Measurements from ENCODE around the gene MAPKBP1. TPM values are rescaled to one million over a fixed set of nuclear protein-coding genes. Genes with fewer than 3 reads are reported as not detected.
"Not testable (repeated sequence)": the region's sequence is repeated elsewhere in the genome, so short reads cannot be mapped to it uniquely, and the experiment has no call there.

MAPKBP1 gene, protein sequence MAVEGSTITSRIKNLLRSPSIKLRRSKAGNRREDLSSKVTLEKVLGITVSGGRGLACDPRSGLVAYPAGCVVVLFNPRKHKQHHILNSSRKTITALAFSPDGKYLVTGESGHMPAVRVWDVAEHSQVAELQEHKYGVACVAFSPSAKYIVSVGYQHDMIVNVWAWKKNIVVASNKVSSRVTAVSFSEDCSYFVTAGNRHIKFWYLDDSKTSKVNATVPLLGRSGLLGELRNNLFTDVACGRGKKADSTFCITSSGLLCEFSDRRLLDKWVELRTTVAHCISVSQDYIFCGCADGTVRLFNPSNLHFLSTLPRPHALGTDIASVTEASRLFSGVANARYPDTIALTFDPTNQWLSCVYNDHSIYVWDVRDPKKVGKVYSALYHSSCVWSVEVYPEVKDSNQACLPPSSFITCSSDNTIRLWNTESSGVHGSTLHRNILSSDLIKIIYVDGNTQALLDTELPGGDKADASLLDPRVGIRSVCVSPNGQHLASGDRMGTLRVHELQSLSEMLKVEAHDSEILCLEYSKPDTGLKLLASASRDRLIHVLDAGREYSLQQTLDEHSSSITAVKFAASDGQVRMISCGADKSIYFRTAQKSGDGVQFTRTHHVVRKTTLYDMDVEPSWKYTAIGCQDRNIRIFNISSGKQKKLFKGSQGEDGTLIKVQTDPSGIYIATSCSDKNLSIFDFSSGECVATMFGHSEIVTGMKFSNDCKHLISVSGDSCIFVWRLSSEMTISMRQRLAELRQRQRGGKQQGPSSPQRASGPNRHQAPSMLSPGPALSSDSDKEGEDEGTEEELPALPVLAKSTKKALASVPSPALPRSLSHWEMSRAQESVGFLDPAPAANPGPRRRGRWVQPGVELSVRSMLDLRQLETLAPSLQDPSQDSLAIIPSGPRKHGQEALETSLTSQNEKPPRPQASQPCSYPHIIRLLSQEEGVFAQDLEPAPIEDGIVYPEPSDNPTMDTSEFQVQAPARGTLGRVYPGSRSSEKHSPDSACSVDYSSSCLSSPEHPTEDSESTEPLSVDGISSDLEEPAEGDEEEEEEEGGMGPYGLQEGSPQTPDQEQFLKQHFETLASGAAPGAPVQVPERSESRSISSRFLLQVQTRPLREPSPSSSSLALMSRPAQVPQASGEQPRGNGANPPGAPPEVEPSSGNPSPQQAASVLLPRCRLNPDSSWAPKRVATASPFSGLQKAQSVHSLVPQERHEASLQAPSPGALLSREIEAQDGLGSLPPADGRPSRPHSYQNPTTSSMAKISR (N-terminal part only)
- 10 to 100 TPM; 24.7 to 33.1 TPM for total RNA-seq

DNA sequence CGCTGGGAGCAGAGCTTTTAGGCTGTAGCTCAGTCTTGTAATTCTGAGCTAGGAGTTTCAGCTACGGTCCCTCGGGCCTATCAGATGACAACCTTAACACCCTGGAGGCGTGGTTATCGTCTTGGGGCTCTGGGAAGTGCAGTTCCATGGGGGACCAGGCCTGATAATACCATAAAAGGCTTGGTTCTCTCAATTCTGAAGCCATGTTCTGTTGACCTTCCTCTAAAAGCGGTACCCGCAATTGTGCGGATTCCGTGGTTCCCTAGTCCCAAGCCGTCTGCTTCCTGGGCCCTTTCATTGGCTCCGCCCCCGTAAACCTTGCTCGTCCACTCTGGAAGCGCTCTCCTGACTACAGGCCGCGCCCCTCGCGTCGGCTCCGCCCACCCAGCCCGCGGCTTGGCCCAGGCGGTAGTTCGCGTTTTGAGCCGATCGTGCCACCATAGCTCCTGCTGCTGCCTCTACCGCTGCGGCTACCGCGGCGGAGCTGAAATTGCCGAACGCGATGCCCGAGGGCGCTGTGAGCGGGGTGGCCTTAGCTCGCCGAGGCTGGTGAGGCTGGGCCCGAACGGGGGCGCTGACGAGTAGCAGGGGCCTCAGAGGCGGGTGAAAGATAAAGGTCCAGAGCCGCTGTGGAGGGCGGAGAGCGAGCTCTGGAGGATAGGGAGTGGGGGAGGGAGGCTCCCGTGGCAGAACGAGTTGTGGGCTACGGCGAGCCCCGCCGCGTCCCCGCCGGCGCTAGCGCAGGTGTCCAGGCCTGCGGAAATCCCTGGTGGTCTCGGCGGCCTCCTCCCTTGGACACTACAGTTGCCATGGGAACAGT is at the start of gene MAPKBP1:
TSS of gene MAPKBP1 (plus strand) at position 423 of the 820 bp plus-strand sequence. CDS start 792 bp downstream, outside the sequence.
- Mint-ChIP-seq H3K4me1 (peaks cover 55% of the 10 kb centered on the region), H3K27me3 (no peaks in the 10 kb centered on the region), H3K36me3 (no peaks in the 10 kb centered on the region), H3K9me3 (ENCODE audit: low read depth) (no peaks in the 10 kb centered on the region), H3K4me3 (peak within 1 kb of the TSS; percentile 91), H3K27ac (peak within 1 kb of the TSS; percentile 95)
- peak; percentile 93 for ATAC-seq
- peak; percentile 99 for DNase-seq
- CTCF ChIA-PET, result interaction anchor here (0.7 to 11.4 kb wide), 43 partner anchors 10 to 716 kb away, joined by 3 to 247 read pairs (median 5); partner anchors contain the start of genes EHD4, JMJD7, MGA and ZNF106

DNA sequence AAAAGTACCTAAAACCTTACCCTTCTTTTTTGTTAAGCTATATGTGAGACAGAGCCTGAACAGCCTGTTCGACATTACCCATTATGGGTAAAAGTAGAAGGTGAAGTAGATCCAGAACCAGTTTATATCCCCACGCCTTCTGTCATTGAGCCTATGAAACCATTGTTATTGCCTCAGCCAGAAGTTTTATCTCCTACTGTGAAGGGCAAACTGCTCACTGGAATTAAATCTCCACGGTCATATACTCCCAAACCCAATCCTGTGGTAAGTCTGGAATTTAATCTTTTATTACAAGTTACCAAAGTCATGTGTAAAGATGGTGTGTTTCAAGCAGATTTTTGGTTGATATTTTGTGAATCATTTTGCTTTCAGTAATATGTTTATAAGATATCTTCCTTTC is 47.1 kb upstream of the MAPKBP1 start:
- Mint-ChIP-seq H3K4me3 (no peak overlapping the region), H3K27me3 (no peaks in the 10 kb centered on the region), H3K4me1 (no peaks in the 10 kb centered on the region), H3K36me3 (peaks cover 1% of the 10 kb centered on the region), H3K27ac (no peak overlapping the region), H3K9me3 (ENCODE audit: low read depth) (no peaks in the 10 kb centered on the region)
- CTCF ChIA-PET, result interaction anchor here (0.7 kb wide), 1 partner anchor 21 kb away, joined by 4 read pairs; no protein-coding TSS in a partner anchor
- no peak for DNase-seq
- no peak for ATAC-seq

- not testable (repeated sequence) for ATAC-seq; H3K27me3 Mint-ChIP-seq; H3K36me3 Mint-ChIP-seq; H3K4me1 Mint-ChIP-seq; DNase-seq; H3K9me3 Mint-ChIP-seq (ENCODE audit: low read depth); H3K27ac Mint-ChIP-seq; H3K4me3 Mint-ChIP-seq
- CTCF ChIA-PET, result interaction anchor here (0.6 kb wide), 1 partner anchor 38 kb away, joined by 4 read pairs; no protein-coding TSS in a partner anchor
Observed at GRCh38 chr15:41728061-41728460, 46.2 kb upstream of the MAPKBP1 start.

DNA sequence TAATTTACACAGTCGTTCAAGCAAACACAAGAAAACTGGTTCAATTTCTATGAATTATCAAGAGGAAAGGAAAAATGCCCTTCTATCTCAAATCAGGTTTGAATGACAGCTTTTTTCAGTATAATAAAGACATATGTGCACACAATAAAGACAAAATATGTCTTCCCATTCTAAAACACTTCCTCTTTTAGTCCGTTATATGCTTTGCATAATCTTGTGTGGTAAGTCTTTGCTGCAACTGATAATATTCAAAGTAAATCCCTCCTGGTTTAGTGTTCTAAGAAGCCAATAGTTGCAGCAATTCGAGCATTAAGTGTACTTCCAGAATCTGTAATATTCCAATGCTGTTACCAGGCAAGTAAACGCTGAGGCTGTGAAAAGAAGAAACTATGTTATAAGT is 43.7 kb upstream of the MAPKBP1 start:
- no peaks in the 10 kb centered on the region for H3K27me3 Mint-ChIP-seq
- no peaks in the 10 kb centered on the region for H3K9me3 Mint-ChIP-seq (ENCODE audit: low read depth)
- no peak for ATAC-seq
- CTCF ChIA-PET, result interaction anchor here (0.8 kb wide), 1 partner anchor 35 kb away, joined by 3 read pairs; no protein-coding TSS in a partner anchor
- no peak overlapping the region for H3K4me3 Mint-ChIP-seq
- no peak overlapping the region for H3K27ac Mint-ChIP-seq
- no peak for DNase-seq
- peaks cover 5% of the 10 kb centered on the region for H3K36me3 Mint-ChIP-seq
- no peaks in the 10 kb centered on the region for H3K4me1 Mint-ChIP-seq

GRCh38 chr15:41732483-41732882 is 41.8 kb upstream of the MAPKBP1 start:
- Mint-ChIP-seq H3K9me3 (ENCODE audit: low read depth) (no peaks in the 10 kb centered on the region), H3K4me1 (no peaks in the 10 kb centered on the region), H3K4me3 (no peak overlapping the region), H3K27me3 (no peaks in the 10 kb centered on the region), H3K27ac (no peak overlapping the region), H3K36me3 (peaks cover 12% of the 10 kb centered on the region)
- CTCF ChIA-PET, result interaction anchor here (0.6 kb wide), 1 partner anchor 1278 kb away, joined by 3 read pairs; no protein-coding TSS in a partner anchor
- DNase-seq (no peak), ATAC-seq (no peak)

GRCh38 chr15:41734079-41734478 is 40.2 kb upstream of the MAPKBP1 start:
- Mint-ChIP-seq H3K36me3 (peaks cover 17% of the 10 kb centered on the region), H3K4me1 (no peaks in the 10 kb centered on the region), H3K9me3 (ENCODE audit: low read depth) (no peaks in the 10 kb centered on the region), H3K4me3 (no peak overlapping the region), H3K27me3 (no peaks in the 10 kb centered on the region), H3K27ac (no peak overlapping the region)
- CTCF ChIA-PET, result no interaction called here
- no peak for ATAC-seq
- DNase-seq, result no peak

GRCh38 chr15:41735046-41735445 is 39.2 kb upstream of the MAPKBP1 start:
- no peak for DNase-seq
- H3K9me3 Mint-ChIP-seq (ENCODE audit: low read depth), result no peaks in the 10 kb centered on the region
- H3K4me3 Mint-ChIP-seq, result no peak overlapping the region
- H3K36me3 Mint-ChIP-seq, result peaks cover 20% of the 10 kb centered on the region
- H3K27ac Mint-ChIP-seq, result no peak overlapping the region
- H3K27me3 Mint-ChIP-seq, result no peaks in the 10 kb centered on the region
- H3K4me1 Mint-ChIP-seq, result no peaks in the 10 kb centered on the region
- CTCF ChIA-PET, result interaction anchor here (0.7 to 1.5 kb wide), 2 partner anchors 17 to 550 kb away, joined by 3 read pairs; no protein-coding TSS in a partner anchor
- ATAC-seq, result no peak

DNA sequence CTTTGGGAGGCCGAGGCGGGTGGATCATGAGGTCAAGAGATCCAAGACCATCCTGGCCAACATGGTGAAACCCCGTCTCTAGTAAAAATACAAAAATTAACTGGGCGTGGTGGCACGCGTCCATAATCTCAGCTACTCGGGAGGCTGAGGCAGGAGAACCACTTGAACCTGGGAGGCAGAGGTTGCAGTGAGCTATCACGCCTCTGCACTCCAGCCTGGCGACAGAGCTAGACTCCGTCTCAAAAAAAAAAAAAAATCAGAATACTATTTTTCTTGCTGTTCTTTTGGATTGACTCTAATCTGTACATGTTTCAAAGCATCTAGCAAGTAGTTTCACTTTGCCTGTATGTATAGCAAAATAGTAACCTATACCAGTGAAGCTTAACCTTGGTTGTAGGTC is 38.8 kb upstream of the MAPKBP1 start:
- ATAC-seq; DNase-seq; H3K4me1 Mint-ChIP-seq; H3K27me3 Mint-ChIP-seq; H3K27ac Mint-ChIP-seq; H3K9me3 Mint-ChIP-seq (ENCODE audit: low read depth); H3K4me3 Mint-ChIP-seq: not testable (repeated sequence)
- CTCF ChIA-PET, result interaction anchor here (0.7 to 1.5 kb wide), 2 partner anchors 17 to 550 kb away, joined by 3 read pairs; no protein-coding TSS in a partner anchor
- peaks cover 21% of the 10 kb centered on the region for H3K36me3 Mint-ChIP-seq

- no peaks in the 10 kb centered on the region for H3K9me3 Mint-ChIP-seq (ENCODE audit: low read depth)
- CTCF ChIA-PET, result interaction anchor here (0.6 to 1.2 kb wide), 7 partner anchors 18 to 232 kb away, joined by 3 to 5 read pairs (median 3); no protein-coding TSS in a partner anchor
- H3K4me3 Mint-ChIP-seq, result no peak overlapping the region
- ATAC-seq, result no peak
- H3K27ac Mint-ChIP-seq, result no peak overlapping the region
- H3K4me1 Mint-ChIP-seq, result no peaks in the 10 kb centered on the region
- H3K27me3 Mint-ChIP-seq, result no peaks in the 10 kb centered on the region
- peaks cover 26% of the 10 kb centered on the region for H3K36me3 Mint-ChIP-seq
- no peak for DNase-seq
Observed at GRCh38 chr15:41746802-41747201, 27.5 kb upstream of the MAPKBP1 start.

DNA sequence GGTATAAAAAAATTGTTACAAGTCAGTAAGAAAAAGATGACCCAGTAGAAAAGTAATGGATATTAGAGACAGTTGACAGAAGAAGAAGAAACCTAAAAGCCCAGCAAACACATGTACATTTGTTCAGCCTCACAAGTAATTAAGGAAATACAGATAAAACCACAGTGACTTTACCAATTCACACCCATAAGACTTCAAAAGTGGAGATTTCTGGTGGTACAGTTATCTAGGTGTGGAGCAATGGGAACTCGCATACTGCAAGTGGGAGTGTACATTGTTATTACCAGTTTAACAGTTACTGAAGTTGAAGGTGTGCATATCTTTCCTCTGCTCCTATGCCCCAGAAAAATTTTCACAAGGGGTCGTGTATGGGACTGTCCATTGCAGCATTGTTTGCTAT is 18.1 kb upstream of the MAPKBP1 start:
- H3K27me3 Mint-ChIP-seq, result no peaks in the 10 kb centered on the region
- no peak for DNase-seq
- H3K9me3 Mint-ChIP-seq (ENCODE audit: low read depth), result no peaks in the 10 kb centered on the region
- no peak overlapping the region for H3K4me3 Mint-ChIP-seq
- CTCF ChIA-PET, result no interaction called here
- no peak for ATAC-seq
- no peaks in the 10 kb centered on the region for H3K4me1 Mint-ChIP-seq
- H3K36me3 Mint-ChIP-seq, result peaks cover 18% of the 10 kb centered on the region
- H3K27ac Mint-ChIP-seq, result peak overlapping the region; percentile 36

- Mint-ChIP-seq H3K36me3 (no peaks in the 10 kb centered on the region), H3K27ac (peak overlapping the region; percentile 95), H3K27me3 (no peaks in the 10 kb centered on the region), H3K9me3 (ENCODE audit: low read depth) (no peaks in the 10 kb centered on the region), H3K4me3 (peak overlapping the region; percentile 91), H3K4me1 (peaks cover 42% of the 10 kb centered on the region)
- CTCF ChIA-PET, result interaction anchor here (0.6 to 11.4 kb wide), 38 partner anchors 8 to 312 kb away, joined by 3 to 247 read pairs (median 4); partner anchors contain the start of genes JMJD7 and PLA2G4B
- ATAC-seq, result no peak
- DNase-seq, result peak; percentile 76
Observed at GRCh38 chr15:41772720-41773331, 1.5 kb upstream of the MAPKBP1 start.
